Mesothelial cell of epicardium (in vitro differentiated cells): ENCODE data around the gene ASAP2. TPM values are rescaled to one million over a fixed set of nuclear protein-coding genes. Genes with fewer than 3 reads are reported as not detected.

Source experiments
- DNase-seq, 2 experiments: peaks; one replicate each; pipeline ENCODE4 v3.0.0; 2021; ENCODE audit warnings: low spot score in 2 of 2; ENCODE audit not compliant: unreplicated experiment in 2 of 2
- H3K27ac Mint-ChIP-seq: 2 replicates; pipeline ENCODE4 v1.8.0; 2021; ENCODE audit warnings: mixed read lengths
- H3K27me3 Mint-ChIP-seq: 2 replicates; pipeline ENCODE4 v1.8.0; 2021; ENCODE audit warnings: low read depth, mixed read lengths
- H3K36me3 Mint-ChIP-seq: 2 replicates; pipeline ENCODE4 v1.8.0; 2021; ENCODE audit warnings: mixed read lengths
- H3K4me1 Mint-ChIP-seq: 2 replicates; pipeline ENCODE4 v1.8.0; 2021; ENCODE audit warnings: mixed read lengths
- H3K4me3 Mint-ChIP-seq: 2 replicates; pipeline ENCODE4 v1.8.0; 2021; ENCODE audit warnings: mild to moderate bottlenecking, moderate library complexity, mixed read lengths
- H3K9me3 Mint-ChIP-seq: 2 replicates; pipeline ENCODE4 v1.8.0; 2021; ENCODE audit warnings: mixed read lengths
- total RNA-seq: library from RNA; stranded (reverse); gene quantifications from 3 replicates; pipeline ENCODE4 v1.2.1, GENCODE V29; 2021
- TF ChIP-seq, protein P1 (sequence below): fragments of 200-600 bp; sonication (generic); IDR thresholded peaks from one replicate; pipeline ENCODE4 v1.5.0; 2021; ENCODE audit warnings: antibody characterized with exemption; ENCODE audit not compliant: unreplicated experiment

The ASAP2 gene
- total RNA-seq, 1 donor from 2014 or later, result 25.8 TPM

DNA sequence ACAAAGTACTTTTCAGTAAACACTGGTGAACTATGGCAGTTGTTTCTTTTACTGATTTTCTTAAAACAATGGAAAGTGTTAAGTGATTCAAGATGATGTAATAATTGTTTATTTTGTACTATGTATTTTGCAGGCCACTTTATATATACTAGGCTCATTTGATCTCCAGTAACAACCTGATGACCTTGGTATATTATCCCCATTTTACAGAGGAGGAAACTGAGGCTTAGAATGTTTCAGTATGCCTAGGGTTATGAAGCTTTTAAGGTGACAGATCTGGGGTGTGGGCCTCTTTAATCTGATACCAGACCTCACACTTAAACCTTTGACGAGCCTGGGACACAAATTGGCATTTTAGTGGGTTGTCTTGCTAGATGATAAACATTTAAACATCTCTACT is 153.5 kb downstream of the ASAP2 start:
- H3K36me3 Mint-ChIP-seq, result peaks cover 35% of the 10 kb centered on the region
- H3K4me3 Mint-ChIP-seq, result no peak overlapping the region
- TF ChIP-seq, protein P1, sequence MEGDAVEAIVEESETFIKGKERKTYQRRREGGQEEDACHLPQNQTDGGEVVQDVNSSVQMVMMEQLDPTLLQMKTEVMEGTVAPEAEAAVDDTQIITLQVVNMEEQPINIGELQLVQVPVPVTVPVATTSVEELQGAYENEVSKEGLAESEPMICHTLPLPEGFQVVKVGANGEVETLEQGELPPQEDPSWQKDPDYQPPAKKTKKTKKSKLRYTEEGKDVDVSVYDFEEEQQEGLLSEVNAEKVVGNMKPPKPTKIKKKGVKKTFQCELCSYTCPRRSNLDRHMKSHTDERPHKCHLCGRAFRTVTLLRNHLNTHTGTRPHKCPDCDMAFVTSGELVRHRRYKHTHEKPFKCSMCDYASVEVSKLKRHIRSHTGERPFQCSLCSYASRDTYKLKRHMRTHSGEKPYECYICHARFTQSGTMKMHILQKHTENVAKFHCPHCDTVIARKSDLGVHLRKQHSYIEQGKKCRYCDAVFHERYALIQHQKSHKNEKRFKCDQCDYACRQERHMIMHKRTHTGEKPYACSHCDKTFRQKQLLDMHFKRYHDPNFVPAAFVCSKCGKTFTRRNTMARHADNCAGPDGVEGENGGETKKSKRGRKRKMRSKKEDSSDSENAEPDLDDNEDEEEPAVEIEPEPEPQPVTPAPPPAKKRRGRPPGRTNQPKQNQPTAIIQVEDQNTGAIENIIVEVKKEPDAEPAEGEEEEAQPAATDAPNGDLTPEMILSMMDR, result no peak
- no peaks in the 10 kb centered on the region for H3K27me3 Mint-ChIP-seq
- H3K27ac Mint-ChIP-seq, result no peak overlapping the region
- H3K4me1 Mint-ChIP-seq, result no peaks in the 10 kb centered on the region
- no peaks in the 10 kb centered on the region for H3K9me3 Mint-ChIP-seq
- DNase-seq, result no peak

DNA sequence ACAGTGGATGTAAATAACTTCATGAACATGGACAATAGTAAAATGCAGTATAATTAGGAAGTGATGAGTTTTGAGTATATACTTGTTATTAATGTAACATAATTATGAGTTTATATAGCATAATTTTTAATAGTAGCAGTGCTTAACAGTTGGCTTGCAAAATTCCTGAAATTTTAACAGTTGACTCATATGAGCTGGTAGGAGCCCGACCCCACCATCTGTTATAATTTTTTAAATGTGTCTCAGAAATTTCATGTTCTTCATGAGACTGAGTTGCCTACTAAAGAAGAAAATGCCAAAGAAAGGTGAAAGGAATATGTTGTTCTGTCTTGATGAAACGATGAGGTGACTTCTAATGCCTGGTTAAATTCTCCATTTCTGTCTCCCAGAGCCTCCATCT is 154.1 kb downstream of the ASAP2 start:
- H3K36me3 Mint-ChIP-seq, result peaks cover 35% of the 10 kb centered on the region
- H3K4me1 Mint-ChIP-seq, result no peaks in the 10 kb centered on the region
- H3K9me3 Mint-ChIP-seq, result no peaks in the 10 kb centered on the region
- H3K27me3 Mint-ChIP-seq, result no peaks in the 10 kb centered on the region
- no peak overlapping the region for H3K4me3 Mint-ChIP-seq
- H3K27ac Mint-ChIP-seq, result no peak overlapping the region
- no peak for DNase-seq
- TF ChIP-seq, protein P1, result no peak

- Mint-ChIP-seq H3K9me3 (no peaks in the 10 kb centered on the region), H3K27me3 (no peaks in the 10 kb centered on the region), H3K36me3 (peaks cover 36% of the 10 kb centered on the region), H3K4me1 (no peaks in the 10 kb centered on the region), H3K27ac (no peak overlapping the region), H3K4me3 (no peak overlapping the region)
- DNase-seq, result no peak
- TF ChIP-seq, protein P1, result no peak
These were observed 157.8 kb downstream of the ASAP2 start for GRCh38 chr2:9364373-9364772.

GRCh38 chr2:9364791-9365497 is 158.3 kb downstream of the ASAP2 start:
- Mint-ChIP-seq H3K27me3 (no peaks in the 10 kb centered on the region), H3K36me3 (peaks cover 30% of the 10 kb centered on the region), H3K9me3 (no peaks in the 10 kb centered on the region), H3K4me1 (no peaks in the 10 kb centered on the region), H3K4me3 (no peak overlapping the region), H3K27ac (no peak overlapping the region)
- TF ChIP-seq, protein P1, result no peak
- DNase-seq, result no peak

- Mint-ChIP-seq H3K4me1 (no peaks in the 10 kb centered on the region), H3K4me3 (no peak overlapping the region), H3K27ac (no peak overlapping the region), H3K36me3 (peaks cover 24% of the 10 kb centered on the region), H3K27me3 (no peaks in the 10 kb centered on the region), H3K9me3 (no peaks in the 10 kb centered on the region)
- TF ChIP-seq, protein P1, result no peak
- no peak for DNase-seq
These were observed 158.9 kb downstream of the ASAP2 start for GRCh38 chr2:9365498-9366019.
